SK-MEL-5 (cell line): ENCODE measurements around the gene FAIM. TPM values are rescaled to one million over a fixed set of nuclear protein-coding genes. Genes with fewer than 3 reads are reported as not detected.
"Not testable (repeated sequence)": the region's sequence is repeated elsewhere in the genome, so short reads cannot be mapped to it uniquely, and the experiment has no call there.

Experiments used
- DNase-seq: peaks from one replicate; pipeline ENCODE4 v3.0.0-alpha.2; 2016; ENCODE audit warnings: low read depth, low spot score
- in situ Hi-C: cut with HindIII; loops from 2 replicates; pipeline ENCODE4 v1.10.0; 2016; ENCODE audit warnings: low sequenced_read_pairs, high pct_unique_total_duplicates, low pct_unique_long_range_greater_than_20kb
- total RNA-seq: library from RNA; depleted of rRNA; stranded (reverse); fragments of >200 nt; shearing (Covaris generic); gene quantifications from 2 replicates; pipeline ENCODE4 v1.2.3, GENCODE V29; 2014

FAIM gene
- total RNA-seq, 1 experiment from 2014 or later, result 11.8 TPM

DNA sequence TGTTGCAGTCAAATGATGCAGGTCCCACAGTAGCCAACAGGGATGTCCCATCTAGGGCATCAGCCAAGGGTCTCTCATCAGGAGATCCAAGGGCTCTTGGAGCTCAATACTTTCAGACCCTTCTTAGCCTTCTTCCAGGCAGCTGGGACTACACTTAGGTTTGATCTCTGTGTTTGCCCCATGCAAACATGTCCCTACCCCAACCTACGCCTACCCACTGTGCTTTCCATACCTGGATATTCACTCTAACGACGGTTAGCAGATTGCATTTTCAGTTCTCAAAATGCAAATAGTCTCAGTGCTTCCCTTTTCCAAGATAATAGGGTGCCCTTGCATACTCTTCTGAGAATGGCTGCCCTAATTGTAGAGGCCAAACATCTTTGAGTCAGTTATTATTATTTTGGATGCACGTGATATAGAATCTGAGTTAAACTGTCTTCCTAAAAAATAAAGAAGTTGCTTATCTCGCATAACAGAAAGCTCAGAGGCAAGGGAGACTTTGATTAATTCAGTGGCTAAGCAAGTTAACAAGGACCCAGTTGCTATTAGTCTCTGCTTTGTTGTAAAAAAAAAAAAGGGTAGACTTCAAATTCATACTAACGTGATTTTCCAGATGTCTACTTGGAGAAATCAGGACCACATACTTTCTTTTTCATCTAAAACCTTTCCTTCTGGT is 13.5 kb upstream of the FAIM start:
- in situ Hi-C loops, result no loop called here
- DNase-seq, result no peak

DNA sequence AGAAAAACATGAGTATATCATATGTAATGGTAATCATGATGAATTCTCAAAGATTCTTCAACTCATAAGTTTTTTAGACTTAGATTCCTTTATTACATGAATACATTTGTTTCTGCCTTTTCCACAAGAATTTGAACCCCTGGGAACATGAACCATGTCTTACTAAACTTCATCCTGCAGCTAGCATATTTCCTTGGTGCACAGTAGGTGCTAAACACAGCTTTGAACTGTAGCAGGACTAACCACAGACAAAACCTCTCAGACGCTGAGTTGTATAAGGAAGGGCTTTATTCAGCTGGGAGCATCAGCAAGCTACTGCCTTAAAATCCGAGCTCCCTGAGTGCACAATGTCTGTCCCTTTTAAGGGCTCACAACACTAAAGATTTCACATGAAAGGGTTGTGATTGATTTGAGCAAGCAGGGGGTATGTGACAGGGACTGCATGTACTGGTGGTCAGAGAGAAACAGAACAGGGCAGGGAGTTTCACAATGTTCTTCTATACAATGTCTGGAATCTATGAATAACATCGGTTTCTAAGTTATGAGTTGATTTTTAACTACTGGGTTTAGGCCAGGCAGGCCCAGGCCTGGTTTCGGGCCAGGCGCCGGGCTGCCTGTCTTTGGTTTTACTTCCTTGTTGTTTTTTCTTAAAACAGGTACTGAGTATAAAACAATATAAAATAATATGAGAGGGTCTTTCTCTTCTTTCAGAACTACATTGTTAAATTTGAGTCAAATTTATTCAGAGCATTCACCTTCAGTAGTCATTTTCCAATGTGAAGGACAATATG is 11.2 kb upstream of the FAIM start:
- in situ Hi-C loops, DNase-seq: not testable (repeated sequence)

DNA sequence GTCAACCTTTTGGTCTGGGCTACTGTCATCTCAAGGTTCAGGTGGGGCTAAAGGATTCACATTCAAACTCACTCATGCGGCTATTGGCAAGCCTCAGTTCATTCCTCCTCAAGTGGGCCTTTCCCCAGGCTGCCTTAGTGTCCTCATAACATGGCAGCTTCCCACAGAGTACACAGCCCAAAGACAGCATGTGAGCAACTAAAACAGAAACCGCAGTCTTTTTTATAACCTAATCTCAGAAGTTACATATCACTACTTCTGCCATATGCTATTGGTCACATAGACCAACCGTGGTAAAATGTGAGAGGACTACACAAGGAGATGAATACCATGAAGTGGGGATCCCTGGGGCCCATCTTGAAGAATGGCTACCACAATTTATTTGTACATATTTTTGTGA is 10.0 kb upstream of the FAIM start:
- in situ Hi-C loops, result no loop called here
- no peak for DNase-seq

DNA sequence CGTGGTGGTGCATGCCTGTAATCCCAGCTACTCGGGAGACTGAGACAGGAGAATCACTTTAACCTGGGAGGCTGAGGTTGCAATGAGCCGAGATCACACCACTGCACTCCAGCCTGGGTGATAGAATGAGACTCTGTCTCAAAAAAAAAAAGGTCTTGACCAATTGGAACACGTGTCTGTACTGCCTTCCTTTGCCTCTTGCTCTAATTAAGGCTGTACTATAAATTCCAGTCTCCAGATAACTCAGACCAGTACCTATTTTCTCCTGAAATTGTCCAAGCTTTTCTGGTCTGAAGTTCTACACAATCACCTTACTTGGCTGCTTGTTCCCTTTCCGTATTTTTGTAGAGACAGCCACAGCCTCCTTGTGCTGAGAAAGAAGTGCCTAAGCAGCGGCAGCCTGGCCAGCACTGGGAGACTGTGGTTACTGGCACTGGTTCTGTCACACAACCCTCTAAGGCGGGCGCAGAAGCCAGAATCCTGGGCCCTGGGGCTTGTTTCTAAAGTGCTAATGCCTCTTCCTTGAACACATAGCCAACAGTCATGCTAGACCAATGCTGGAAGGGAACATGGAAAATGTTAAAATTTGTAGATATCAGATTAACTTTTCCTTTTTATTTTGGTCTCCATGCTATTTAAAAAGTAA is 8.3 kb upstream of the FAIM start:
- in situ Hi-C loops, result no loop called here
- no peak for DNase-seq

DNA sequence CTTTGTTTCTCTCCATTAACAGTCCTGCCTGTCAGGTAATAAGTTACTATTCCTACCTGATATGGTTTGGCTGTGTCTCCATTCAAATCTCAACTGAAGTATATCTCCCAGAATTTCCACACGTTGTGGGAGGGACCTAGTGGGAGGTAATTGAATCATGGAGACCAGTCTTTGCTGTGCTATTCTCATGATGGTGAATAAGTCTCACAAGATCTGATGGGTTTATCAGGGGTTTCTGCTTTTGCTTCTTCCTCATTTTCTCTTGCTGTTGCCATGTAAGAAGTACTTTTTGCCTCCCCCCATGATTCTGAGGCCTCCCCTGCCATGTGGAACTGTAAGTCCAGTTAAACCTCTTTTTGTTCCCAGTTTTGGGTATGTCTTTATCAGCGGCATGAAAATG is 6.9 kb upstream of the FAIM start:
- in situ Hi-C loops, DNase-seq: not testable (repeated sequence)

DNA sequence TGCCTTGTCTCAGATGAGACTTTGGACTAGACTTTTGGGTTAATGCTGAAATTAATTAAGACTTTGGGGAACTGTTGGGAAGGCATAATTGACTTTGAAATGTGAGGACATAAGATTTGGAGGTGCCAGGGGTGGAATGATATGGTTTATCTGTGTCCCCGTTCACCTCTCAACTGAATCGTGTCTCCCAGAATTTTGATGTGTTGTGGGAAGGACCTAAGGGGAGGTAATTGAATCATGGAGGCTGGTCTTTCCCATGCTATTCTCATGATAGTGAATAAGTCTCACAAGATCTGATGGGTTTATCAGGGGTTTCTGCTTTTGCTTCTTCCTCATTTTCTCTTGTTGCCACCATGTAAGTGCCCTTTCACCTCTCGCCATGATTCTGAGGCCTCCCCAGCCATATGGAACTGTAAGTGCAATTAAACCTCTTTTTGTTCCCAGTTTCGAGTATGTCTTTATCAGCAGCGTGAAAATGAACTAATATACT is 4.4 kb upstream of the FAIM start:
- in situ Hi-C loops, DNase-seq: not testable (repeated sequence)

DNA sequence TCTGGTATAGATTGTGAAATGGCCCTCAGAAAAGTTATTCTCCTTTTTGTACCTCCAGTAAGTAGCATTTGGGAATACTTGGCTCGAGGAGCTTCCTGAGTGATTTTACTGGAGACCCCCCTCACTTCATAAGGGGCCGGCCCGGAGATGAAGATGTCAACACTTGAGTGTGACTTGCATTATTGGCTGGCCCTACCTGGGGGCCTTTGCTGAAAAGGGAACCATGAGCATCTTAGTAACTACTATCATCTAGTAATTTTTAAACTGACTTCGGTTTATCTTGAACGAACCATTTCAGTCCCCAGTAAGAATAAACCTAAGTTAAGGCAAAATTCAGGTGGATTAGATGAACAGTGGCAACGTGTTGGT is 1.3 kb downstream of the FAIM start:
- no peak for DNase-seq
- in situ Hi-C loops, result no loop called here

DNA sequence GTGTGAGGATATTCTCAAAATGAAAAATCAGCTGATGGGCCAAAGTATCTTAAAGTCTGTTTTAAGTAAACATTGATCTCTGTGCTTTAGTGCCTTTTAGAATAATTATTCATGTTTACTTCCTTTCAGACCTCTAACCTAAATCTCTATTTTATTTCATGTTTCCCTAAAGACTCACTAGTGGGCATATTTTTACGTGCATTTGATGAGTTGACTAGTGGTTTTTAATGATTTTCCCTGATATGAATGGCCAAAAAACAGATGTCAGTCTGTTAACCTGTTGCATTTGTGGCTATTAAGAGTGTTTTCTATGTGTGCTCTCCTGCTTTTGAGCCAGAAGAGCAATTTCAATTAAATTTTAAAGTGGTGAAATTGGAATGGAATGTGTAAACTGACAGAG is 6.9 kb downstream of the FAIM start:
- DNase-seq, result no peak
- in situ Hi-C loops, result no loop called here

DNA sequence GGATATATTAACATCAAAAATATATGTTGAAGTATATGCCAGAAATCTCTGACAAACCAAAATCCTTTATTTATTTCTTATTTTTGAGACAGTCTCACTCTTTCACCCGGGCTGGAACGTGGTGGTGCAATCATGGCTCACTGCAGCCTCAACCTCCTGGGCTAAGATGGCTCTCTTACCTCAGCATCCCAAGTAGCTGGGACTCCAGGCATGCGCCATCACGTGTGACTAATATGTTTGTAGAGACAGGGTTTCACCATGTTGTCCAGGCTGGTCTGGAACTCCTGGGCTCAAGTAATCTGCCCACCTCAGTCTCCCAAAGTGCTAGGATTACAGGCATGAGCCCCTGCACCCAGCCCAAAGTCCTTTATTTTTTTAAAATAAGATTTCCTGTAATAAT is 11.9 kb downstream of the FAIM start:
- in situ Hi-C loops, result no loop called here
- DNase-seq, result no peak

DNA sequence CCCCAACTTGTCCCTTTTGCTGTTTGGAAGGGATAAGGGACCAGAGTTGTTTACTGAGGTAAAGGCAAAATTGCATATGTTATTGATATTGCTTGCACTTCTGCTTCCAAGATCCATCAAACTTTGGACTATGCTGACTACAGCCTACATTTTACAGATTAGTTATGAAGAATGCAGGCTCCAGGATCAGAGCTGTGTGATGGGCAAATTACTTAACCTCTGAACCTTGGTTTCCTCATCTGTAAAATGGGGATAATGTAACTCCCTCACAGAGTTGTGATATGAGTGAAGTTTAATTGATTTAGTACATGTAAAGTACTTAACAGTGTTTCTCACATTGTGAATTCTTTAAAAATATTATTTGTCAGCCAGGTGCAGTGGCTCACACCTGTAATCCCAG is 15.9 kb downstream of the FAIM start:
- no peak for DNase-seq
- in situ Hi-C loops, result no loop called here

DNA sequence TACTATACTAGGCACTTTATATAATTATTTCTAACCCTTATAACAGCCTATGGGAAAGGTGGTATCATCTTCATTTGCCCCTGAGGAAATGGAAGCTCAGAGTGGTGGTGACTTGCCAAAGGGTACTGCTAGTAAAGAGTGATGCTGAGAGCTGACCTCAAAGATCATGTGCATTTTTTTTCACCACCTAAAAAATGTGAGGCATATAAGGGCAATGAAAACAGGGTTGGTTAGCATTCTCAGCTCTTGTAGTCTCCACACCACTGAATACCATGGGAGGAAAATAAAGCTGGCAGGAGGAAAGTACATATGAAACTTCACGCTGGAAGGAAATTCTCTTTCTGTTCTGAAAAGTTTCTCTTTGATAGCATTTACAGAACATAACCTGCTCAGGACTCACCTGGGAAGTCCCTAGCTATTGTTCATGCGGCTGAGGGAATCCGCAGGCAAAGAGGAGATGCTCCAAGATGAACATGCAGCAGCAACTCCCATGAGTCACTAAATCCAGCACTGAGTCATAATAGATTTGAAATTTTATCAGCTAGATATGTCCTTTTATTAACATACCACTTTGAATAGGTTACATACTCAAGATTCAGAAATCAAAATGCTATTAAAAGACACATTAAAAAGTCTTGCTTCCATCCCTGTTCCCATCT is 17.3 kb downstream of the FAIM start:
- in situ Hi-C loops, result no loop called here
- DNase-seq, result no peak

DNA sequence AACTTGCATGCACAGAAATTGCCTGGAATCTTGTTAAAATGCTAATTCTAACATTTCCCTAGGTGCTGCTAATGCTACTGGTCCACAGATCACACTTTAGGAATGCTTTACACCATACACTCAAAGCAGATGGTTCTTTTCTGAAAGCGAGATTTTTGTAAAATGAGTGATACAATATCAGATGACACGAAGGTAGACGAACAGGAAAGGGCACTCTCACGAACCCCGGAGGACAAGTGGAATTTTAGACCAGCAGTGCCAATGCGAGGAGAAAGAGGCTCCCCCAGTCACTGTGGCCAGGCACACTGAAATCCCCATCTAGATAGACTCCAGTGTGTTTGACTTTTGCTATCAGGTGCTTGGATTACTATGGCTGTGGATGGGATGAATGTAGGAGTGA is 21.0 kb downstream of the FAIM start:
- in situ Hi-C loops, result no loop called here
- no peak for DNase-seq

DNA sequence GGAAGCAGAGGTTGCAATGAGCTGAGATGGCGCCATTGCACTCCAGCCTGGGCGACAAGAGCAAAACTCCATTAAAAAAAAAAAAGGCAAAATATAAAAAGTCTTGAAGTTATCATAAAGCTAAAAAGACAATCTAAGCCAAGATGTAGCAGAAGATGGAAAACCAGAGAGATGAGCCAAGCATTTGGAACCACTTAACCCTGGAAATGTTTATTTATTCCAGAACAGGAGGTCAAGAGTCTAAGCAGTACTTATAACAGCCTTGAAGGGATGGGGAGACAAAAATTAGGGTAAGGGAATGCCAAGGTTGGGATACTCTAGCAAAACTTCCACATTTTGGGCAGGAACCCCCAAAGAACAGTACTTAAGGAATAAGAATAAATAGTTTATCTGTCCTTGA is 30.1 kb downstream of the FAIM start:
- no peak for DNase-seq
- in situ Hi-C loops, result no loop called here

DNA sequence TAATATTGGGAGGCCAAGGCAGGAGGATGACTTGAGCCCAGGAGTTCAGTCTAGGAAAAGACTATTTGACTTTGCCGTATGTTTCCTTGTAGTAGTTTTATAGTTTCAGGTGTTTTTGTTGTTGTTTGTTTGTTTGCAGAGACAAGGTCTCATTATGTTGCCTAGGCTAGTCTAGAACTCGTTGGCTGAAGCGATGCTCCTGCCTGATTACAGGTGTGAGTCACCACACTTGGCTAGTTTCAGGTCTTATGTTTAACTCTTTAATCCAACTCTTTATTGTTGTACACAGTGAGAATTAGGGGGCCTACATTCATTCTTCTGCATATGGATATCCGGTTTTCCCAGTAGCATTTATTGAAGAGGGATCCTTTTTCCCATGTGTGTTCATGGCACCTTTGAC is 32.0 kb downstream of the FAIM start:
- in situ Hi-C loops, result no loop called here
- DNase-seq, result no peak

DNA sequence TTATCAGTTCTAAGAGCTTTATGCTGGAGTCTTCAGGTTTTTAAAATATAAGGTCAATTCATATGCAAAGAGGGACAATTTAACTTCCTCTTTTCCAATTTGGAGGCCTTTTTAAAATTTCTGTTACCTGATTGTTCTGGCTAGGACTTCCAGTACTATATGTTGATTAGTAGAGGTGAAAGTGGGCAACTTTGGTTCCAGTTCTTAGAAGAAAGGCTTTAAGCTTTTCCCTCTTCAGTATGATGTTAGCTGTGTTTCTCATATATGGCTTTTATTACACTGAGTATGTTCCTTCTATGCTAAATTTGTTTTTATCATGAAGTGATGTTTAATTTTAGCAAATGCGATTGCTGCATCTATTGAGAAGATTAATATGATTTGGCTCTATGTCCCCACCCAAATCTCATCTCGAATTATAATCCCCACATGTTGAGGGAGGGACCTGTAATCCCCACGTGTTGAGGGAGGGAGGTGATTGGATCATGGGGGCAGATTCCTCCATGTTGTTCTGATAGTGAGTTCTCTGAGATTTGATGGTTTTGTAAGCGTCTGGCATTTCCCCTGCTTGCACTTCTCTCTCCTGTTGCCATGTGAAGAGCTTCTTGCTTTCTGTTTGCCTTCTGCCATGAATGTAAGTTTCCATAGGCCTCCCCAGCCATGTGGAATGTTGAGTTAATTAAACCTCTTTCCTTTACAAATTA is 33.8 kb downstream of the FAIM start:
- in situ Hi-C loops, result no loop called here
- DNase-seq, result no peak

DNA sequence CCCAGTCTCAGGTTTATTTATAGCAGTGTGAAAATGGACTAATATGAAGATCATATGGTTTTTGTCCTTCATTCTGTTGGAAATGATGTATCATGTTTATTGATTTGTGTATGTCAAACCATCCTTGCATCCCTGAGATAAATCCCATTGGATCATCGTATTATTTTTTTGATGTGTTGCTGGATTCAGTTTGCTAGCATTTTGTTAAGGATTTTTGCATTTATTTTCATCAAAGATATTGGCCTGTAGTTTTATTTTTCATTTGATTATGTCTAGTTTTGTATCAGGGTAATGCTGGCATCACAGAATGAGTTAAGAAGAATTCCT is 34.3 kb downstream of the FAIM start:
- in situ Hi-C loops, result no loop called here
- no peak for DNase-seq

DNA sequence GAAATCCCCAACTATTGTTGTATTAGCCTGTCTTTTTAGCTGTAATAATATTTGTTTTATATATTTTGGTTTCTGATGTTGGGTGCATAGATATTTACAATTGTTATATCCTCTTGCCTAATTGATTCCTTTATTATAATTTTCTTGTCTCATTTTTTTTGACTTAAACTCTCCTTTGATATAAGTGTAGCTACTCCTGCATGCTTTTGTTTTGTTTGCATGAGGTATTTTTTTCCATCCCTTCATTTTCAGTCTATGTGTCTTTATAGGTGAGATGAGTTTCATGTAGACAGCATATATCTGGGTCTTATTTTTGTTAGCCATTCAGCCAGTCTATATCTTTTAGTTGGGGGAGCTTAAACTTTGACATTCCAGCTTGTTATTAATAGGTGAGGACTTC is 37.4 kb downstream of the FAIM start:
- DNase-seq, result no peak
- in situ Hi-C loops, result no loop called here

DNA sequence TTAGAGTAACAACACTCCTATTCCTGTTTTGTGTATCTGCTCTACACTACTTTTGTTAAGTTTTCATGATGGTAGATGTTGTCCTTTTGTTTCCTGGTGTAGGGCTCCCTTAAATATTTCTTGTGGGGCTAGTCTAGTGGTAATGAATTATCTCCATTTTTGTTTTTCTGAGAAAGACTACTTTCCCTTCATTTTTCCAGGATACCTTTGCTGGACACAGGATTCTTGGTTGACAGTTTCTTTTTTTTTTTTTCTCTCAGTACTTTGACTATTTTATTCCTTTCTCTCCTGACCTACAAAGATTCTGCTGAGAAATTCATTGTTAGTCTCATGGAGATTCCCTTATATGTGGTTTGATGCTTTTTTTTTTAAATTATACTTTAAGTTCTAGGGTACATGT is 37.9 kb downstream of the FAIM start:
- no peak for DNase-seq
- in situ Hi-C loops, result no loop called here
